Vagina (tissue), 2 donors: ENCODE data around the gene PRDM2. TPM values are rescaled to one million over a fixed set of nuclear protein-coding genes. Genes with fewer than 3 reads are reported as not detected.

Source experiments
- DNase-seq, 2 donors: peaks; one replicate each; pipeline ENCODE4 v3.0.0-alpha.2; 2017; ENCODE audit errors: extremely low spot score in 2 of 2
- H3K27ac ChIP-seq: fragments of 200-600 bp; sonication (generic); one replicate; pipeline ENCODE4 v1.5.1; 2019
- H3K27me3 ChIP-seq: fragments of 200-600 bp; sonication (generic); one replicate; pipeline ENCODE4 v1.5.1; 2019
- H3K36me3 ChIP-seq, 2 donors: fragments of 200-600 bp; sonication (generic); one replicate each; pipeline ENCODE4 v1.5.1; 2017 to 2019
- H3K4me1 ChIP-seq: fragments of 200-600 bp; sonication (generic); one replicate; pipeline ENCODE4 v1.5.1; 2019
- H3K4me3 ChIP-seq, 2 donors: fragments of 200-600 bp; sonication (generic); 1 replicate in 1 of 2; 2 replicates in 1 of 2; pipeline ENCODE4 v1.5.1; 2016 to 2019
- H3K9me3 ChIP-seq: fragments of 200-600 bp; sonication (generic); one replicate; pipeline ENCODE4 v1.5.1; 2019
- POLR2A ChIP-seq, 2 donors: fragments of 450-650 bp; IDR thresholded peaks; one replicate each; pipeline ENCODE4 v1.6.1; 2017; ENCODE audit warnings: antibody characterized with exemption in 2 of 2, mild to moderate bottlenecking in 2 of 2, moderate library complexity in 2 of 2
- POLR2AphosphoS5 ChIP-seq, 2 donors: sonication (generic); formaldehyde crosslinking; IDR thresholded peaks; one replicate each; pipeline ENCODE4 v1.9.0; 2017; ENCODE audit warnings: antibody characterized with exemption in 2 of 2, mild to moderate bottlenecking in 2 of 2, low read depth in 1 of 2; ENCODE audit not compliant: insufficient read depth in 1 of 2
- intact Hi-C: fragments of 100-400 bp; cut with DNase I; formaldehyde crosslinking; loops from one replicate; pipeline ENCODE4 v1.15.1; 2023
- total RNA-seq: library from RNA; depleted of rRNA; stranded (reverse); fragments of >200 nt; gene quantifications from one replicate; pipeline ENCODE4 v1.2.3, GENCODE V29; 2016
- TF ChIP-seq, protein P1 (sequence below), 3 experiments: fragments of 450-650 bp in 2 of 3; fragments of 200-600 bp in 1 of 3; sonication (generic) in 1 of 3; IDR thresholded peaks; one replicate each; pipeline ENCODE4 v1.5.1; 2017 to 2019; ENCODE audit warnings: antibody characterized with exemption in 3 of 3, mild to moderate bottlenecking in 2 of 3, moderate library complexity in 2 of 3

Gene PRDM2
- total RNA-seq, 1 donor from 2014 or later, result 56.2 TPM

DNA sequence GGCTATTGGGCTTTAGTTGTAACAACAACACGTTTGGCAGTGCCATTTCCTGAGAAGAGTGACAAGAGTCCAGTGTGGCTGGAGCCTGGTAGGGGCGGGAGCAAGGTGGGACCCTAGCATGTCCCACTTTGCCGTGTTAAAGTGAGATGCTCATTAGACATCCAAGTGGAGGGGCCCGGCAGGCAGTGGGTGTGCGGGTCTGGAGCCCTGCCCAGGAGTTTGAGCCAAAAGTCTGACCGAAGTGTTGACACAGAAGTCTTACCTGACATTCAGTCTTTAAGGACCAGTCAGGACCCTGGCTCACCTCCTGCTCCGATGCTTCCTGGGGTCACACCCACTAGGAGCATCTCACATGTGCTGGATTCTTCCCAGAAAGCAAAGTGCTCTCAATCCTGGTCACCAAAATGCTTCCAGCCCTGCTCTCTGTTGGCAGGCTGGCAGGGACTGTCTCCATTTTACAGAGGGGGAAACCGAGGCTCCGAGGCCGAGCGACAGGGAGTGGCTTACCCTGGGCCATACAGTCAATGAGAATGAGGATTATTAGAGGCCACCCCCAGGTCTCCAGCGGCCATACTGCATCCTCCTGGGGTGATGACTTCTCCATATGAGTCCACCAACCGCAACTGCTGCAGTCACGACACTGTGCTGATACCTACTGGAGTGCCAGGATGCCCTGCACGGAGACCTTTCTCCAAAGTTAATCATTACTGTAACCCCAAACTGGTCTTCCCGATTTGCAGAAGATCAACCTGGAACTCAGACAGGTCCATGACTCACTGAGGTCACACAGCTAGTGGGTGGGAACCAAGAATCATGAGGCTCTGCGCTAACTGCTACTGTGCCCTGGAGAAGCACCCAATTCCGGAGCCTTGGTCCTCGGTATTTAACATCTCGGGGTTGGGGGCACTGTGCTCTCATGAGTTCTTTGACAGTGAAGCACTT, 112.7 kb downstream of the PRDM2 start:
- no peak for DNase-seq
- no peaks in the 10 kb centered on the region for H3K9me3 ChIP-seq
- no peaks in the 10 kb centered on the region for H3K27me3 ChIP-seq
- H3K4me3 ChIP-seq, result no peak overlapping the region
- TF ChIP-seq POLR2AphosphoS5 (IDR thresholded peaks at IDR 0.05; ENCODE audit: insufficient read depth in 1 of 2, low read depth in 1 of 2), result no peak
- no peak for TF ChIP-seq POLR2A (IDR thresholded peaks at IDR 0.05)
- TF ChIP-seq, protein P1, sequence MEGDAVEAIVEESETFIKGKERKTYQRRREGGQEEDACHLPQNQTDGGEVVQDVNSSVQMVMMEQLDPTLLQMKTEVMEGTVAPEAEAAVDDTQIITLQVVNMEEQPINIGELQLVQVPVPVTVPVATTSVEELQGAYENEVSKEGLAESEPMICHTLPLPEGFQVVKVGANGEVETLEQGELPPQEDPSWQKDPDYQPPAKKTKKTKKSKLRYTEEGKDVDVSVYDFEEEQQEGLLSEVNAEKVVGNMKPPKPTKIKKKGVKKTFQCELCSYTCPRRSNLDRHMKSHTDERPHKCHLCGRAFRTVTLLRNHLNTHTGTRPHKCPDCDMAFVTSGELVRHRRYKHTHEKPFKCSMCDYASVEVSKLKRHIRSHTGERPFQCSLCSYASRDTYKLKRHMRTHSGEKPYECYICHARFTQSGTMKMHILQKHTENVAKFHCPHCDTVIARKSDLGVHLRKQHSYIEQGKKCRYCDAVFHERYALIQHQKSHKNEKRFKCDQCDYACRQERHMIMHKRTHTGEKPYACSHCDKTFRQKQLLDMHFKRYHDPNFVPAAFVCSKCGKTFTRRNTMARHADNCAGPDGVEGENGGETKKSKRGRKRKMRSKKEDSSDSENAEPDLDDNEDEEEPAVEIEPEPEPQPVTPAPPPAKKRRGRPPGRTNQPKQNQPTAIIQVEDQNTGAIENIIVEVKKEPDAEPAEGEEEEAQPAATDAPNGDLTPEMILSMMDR (IDR thresholded peaks at IDR 0.05), result no peak
- H3K36me3 ChIP-seq, result no peaks in the 10 kb centered on the region
- H3K4me1 ChIP-seq, result peaks cover 37% of the 10 kb centered on the region
- no peak overlapping the region for H3K27ac ChIP-seq
- intact Hi-C loops, result no loop called here

DNA sequence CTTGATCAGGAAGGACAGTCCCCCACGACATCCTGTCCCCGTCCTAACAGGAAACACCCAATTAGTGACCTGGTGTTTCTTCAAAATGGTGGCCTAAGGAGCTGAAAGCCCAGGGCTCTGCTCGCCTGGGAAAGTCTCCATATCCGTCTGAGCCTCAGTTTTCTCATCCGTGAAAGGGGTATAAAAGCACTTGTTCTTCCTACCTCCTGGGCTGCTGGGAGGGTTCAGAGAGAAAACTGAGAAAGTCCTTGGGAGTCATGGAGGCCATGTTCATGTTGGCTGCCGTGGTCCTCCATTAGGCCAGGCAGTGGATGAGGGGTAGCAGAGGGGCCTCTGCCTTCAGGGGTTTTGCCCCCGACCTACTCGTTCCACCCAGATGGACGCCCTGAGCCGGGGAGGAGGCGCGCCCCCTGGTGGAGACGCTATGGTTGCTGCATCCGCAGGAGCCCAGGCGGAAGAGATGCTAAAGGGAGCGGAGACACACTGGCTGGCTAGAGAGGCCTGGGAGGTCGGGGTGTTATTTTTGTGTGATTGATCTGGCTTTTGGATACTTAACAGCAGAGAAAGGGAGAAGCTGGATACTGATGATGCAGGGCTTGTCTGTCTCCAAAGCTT, 113.5 kb downstream of the PRDM2 start:
- H3K36me3 ChIP-seq, result no peaks in the 10 kb centered on the region
- intact Hi-C loops, result no loop called here
- no peak for TF ChIP-seq POLR2AphosphoS5 (IDR thresholded peaks at IDR 0.05; ENCODE audit: insufficient read depth in 1 of 2, low read depth in 1 of 2)
- TF ChIP-seq, protein P1 (IDR thresholded peaks at IDR 0.05), result peak in 2 of 3 experiments; percentile 5 to 25
- no peaks in the 10 kb centered on the region for H3K27me3 ChIP-seq
- peaks cover 35% of the 10 kb centered on the region for H3K4me1 ChIP-seq
- no peak overlapping the region for H3K4me3 ChIP-seq
- DNase-seq, result no peak
- no peaks in the 10 kb centered on the region for H3K9me3 ChIP-seq
- H3K27ac ChIP-seq, result no peak overlapping the region

DNA sequence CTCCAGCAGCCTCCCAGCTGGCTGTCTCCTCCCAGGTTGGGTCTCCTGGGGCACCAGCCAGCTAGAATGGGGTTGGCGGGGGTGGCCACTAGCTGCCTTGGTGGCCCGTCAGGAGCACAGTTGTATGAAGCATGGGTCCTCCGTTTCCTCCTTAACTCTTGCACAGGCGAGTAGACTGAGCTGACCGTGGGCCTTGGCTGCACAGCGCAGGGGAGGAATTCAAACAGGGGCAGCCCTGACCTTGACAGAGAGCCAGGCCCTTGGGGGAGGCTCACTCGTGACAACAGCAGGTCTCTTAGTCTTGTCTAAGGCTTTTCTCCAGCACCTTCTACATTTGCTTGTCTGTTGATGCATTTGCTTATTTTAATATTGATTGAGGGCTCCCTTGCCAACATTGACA, 114.1 kb downstream of the PRDM2 start:
- TF ChIP-seq, protein P1 (IDR thresholded peaks at IDR 0.05), result no peak
- TF ChIP-seq POLR2AphosphoS5 (IDR thresholded peaks at IDR 0.05; ENCODE audit: insufficient read depth in 1 of 2, low read depth in 1 of 2) (no peak), POLR2A (IDR thresholded peaks at IDR 0.05) (no peak)
- Histone ChIP-seq H3K27me3 (no peaks in the 10 kb centered on the region), H3K36me3 (peaks cover 0 to 2% of the 10 kb centered on the region in 2 donors), H3K4me1 (peaks cover 29% of the 10 kb centered on the region), H3K9me3 (no peaks in the 10 kb centered on the region), H3K4me3 (no peak overlapping the region), H3K27ac (no peak overlapping the region)
- intact Hi-C loops, result no loop called here
- no peak for DNase-seq

DNA sequence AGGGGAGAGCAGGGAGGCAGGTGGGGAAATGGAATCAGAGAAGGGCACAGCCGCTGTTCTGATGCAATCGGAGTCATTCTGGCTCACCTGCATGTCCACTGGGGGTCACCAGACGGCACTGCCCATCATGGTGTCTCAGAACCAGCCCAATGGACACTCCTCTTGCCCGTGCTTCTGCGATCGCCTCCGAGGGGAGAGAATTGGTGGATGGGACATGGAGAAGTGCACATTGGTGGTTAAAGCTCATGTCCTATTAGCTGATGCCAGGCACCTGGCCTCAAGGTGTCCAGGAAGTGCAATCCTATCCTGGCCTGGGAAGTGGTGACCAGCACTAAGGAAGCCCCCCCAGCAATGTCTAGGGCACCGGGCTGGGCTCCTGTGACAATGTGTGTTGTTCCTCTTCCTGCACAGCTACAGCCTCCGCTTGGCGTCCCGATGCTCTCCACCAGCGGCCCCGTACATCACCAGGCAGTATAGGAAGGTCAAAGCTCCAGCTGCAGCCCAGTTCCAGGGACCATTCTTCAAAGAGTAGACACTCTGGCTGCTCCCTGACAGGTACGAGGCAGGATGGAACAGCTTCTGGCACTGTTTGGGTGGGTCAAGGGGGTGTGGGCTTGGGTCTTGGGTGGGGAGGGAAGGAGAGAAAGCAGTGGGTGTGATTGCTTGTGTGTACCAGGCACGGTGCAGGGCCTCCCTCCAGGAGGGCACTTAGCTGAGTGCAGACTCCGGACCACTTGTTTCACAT, 116.2 kb downstream of the PRDM2 start:
- intact Hi-C loops, result no loop called here
- DNase-seq, result no peak
- H3K4me3 ChIP-seq, result no peak overlapping the region
- peaks cover 0 to 4% of the 10 kb centered on the region in 2 donors for H3K36me3 ChIP-seq
- TF ChIP-seq POLR2AphosphoS5 (IDR thresholded peaks at IDR 0.05; ENCODE audit: insufficient read depth in 1 of 2, low read depth in 1 of 2) (no peak), POLR2A (IDR thresholded peaks at IDR 0.05) (no peak)
- TF ChIP-seq, protein P1 (IDR thresholded peaks at IDR 0.05), result no peak
- no peaks in the 10 kb centered on the region for H3K9me3 ChIP-seq
- no peak overlapping the region for H3K27ac ChIP-seq
- no peaks in the 10 kb centered on the region for H3K27me3 ChIP-seq
- H3K4me1 ChIP-seq, result peaks cover 25% of the 10 kb centered on the region
